PFSK-1 (cell line): ENCODE measurements around the gene SLC8A1.

Experiments
- FOXP2 ChIP-seq: optimal IDR thresholded peaks from 2 replicates; pipeline ENCODE3; 2011; ENCODE audit warnings: borderline replicate concordance, control low read depth, inconsistent platforms; ENCODE audit not compliant: insufficient read depth; ENCODE audit errors: extremely low read length, extremely low read depth
- POLR2AphosphoS5 ChIP-seq: IDR thresholded peaks from 2 replicates; pipeline ENCODE4 v1.6.1; 2012; ENCODE audit warnings: low read depth, mild to moderate bottlenecking, control low read depth, low read length, moderate library complexity
- REST ChIP-seq, 2 experiments: IDR thresholded peaks; 2 replicates each; pipeline versions ENCODE4 v1.6.1 to v1.8.0; 2011 to 2012; ENCODE audit warnings: low read depth in 2 of 2, low read length in 2 of 2, control low read depth in 1 of 2, inconsistent platforms in 1 of 2, mild to moderate bottlenecking in 1 of 2, moderate library complexity in 1 of 2; ENCODE audit not compliant: insufficient read depth in 1 of 2
- TAF1 ChIP-seq: IDR thresholded peaks from 2 replicates; pipeline ENCODE4 v1.6.1; 2012; ENCODE audit warnings: low read length, control low read depth, borderline replicate concordance; ENCODE audit not compliant: insufficient read depth

- TF ChIP-seq POLR2AphosphoS5 (no peak), TAF1 (no peak), REST (IDR thresholded peaks at IDR 0.05; ENCODE audit: insufficient read depth in 1 of 2, low read depth in 2 of 2, low read length in 2 of 2) (no peak), FOXP2 (no peak)
These were observed 202.3 kb downstream of the SLC8A1 start for GRCh38 chr2:40249577-40249976.
